HFF-Myc (cell line): Measurements from ENCODE around the gene PWWP2B.

ENCODE experiments used
- DNase-seq: peaks from one replicate; pipeline ENCODE4 v3.0.0-alpha.2; 2011; ENCODE audit warnings: low read depth; ENCODE audit errors: extremely low read depth
- H3K4me3 ChIP-seq: replicated peaks from 2 replicates; pipeline ENCODE4 v1.5.1; 2011; ENCODE audit warnings: low read depth, mild to moderate bottlenecking, control low read depth, low read length
- CTCF ChIP-seq: IDR thresholded peaks from 2 replicates; pipeline ENCODE4 v1.5.1; 2012; ENCODE audit warnings: mild to moderate bottlenecking, low read depth, low read length, control low read depth; ENCODE audit errors: missing control alignments

PWWP2B gene

GRCh38 chr10:132446195-132446581, 49.2 kb downstream of the PWWP2B start:
- DNase-seq, result no peak
- H3K4me3 ChIP-seq, result no peak overlapping the region
- TF ChIP-seq CTCF, result no peak

- no peak overlapping the region for H3K4me3 ChIP-seq
- peak; percentile 33 for TF ChIP-seq CTCF
- no peak for DNase-seq
Measured at GRCh38 chr10:132446661-132447445, 49.9 kb downstream of the PWWP2B start.

GRCh38 chr10:132447446-132448247, 50.6 kb downstream of the PWWP2B start:
- TF ChIP-seq CTCF, result no peak
- H3K4me3 ChIP-seq, result no peak overlapping the region
- DNase-seq, result no peak

GRCh38 chr10:132448248-132448731, 51.3 kb downstream of the PWWP2B start:
- no peak for DNase-seq
- H3K4me3 ChIP-seq, result no peak overlapping the region
- TF ChIP-seq CTCF, result no peak

- H3K4me3 ChIP-seq, result no peak overlapping the region
- DNase-seq, result no peak
- no peak for TF ChIP-seq CTCF
Measured at GRCh38 chr10:132449051-132449810, 52.2 kb downstream of the PWWP2B start.

GRCh38 chr10:132449811-132450181, 52.8 kb downstream of the PWWP2B start:
- no peak for TF ChIP-seq CTCF
- no peak overlapping the region for H3K4me3 ChIP-seq
- no peak for DNase-seq
